Measurements from ENCODE around the gene PCDH1. TPM values are rescaled to one million over a fixed set of nuclear protein-coding genes. Genes with fewer than 3 reads are reported as not detected.
"Not testable (repeated sequence)": the region's sequence is repeated elsewhere in the genome, so short reads cannot be mapped to it uniquely, and the experiment has no call there.

Gene PCDH1
- total RNA-seq, 1 experiment from 2014 or later: 1.6 TPM

- no peak for DNase-seq (ENCODE audit: low read depth)
Observed at GRCh38 chr5:141898448-141899049, 20.3 kb upstream of the PCDH1 start.

GRCh38 chr5:141897425-141897824 lies 19.2 kb upstream of the PCDH1 start:
- no peak for DNase-seq (ENCODE audit: low read depth)

GRCh38 chr5:141890429-141890828 lies 12.2 kb upstream of the PCDH1 start:
- DNase-seq (ENCODE audit: low read depth): not testable (repeated sequence)

GRCh38 chr5:141889282-141889871 lies 11.2 kb upstream of the PCDH1 start:
- DNase-seq (ENCODE audit: low read depth): peak; percentile 25

- DNase-seq (ENCODE audit: low read depth): no peak
Observed at GRCh38 chr5:141883892-141884318, 5.7 kb upstream of the PCDH1 start.

- DNase-seq (ENCODE audit: low read depth): peak; percentile 53
Observed at GRCh38 chr5:141883184-141883891, 5.1 kb upstream of the PCDH1 start.

GRCh38 chr5:141882594-141883183 lies 4.5 kb upstream of the PCDH1 start:
- DNase-seq (ENCODE audit: low read depth): peak; percentile 38

- DNase-seq (ENCODE audit: low read depth): peak; percentile 34
Observed at GRCh38 chr5:141881886-141882285, 3.7 kb upstream of the PCDH1 start.

- no peak for DNase-seq (ENCODE audit: low read depth)
Observed at GRCh38 chr5:141880961-141881801, 3.0 kb upstream of the PCDH1 start.

- peak; percentile 34 for DNase-seq (ENCODE audit: low read depth)
Observed at GRCh38 chr5:141879941-141880738, 1.9 kb upstream of the PCDH1 start.

GRCh38 chr5:141879426-141879759 lies 1.2 kb upstream of the PCDH1 start:
- no peak for DNase-seq (ENCODE audit: low read depth)

- peak; percentile 80 for DNase-seq (ENCODE audit: low read depth)
Observed at GRCh38 chr5:141878711-141879425, 658 bp upstream of the PCDH1 start.

- DNase-seq (ENCODE audit: low read depth): no peak
Observed at GRCh38 chr5:141877356-141878185, 639 bp downstream of the PCDH1 start.

GRCh38 chr5:141876628-141877355 lies 1.4 kb downstream of the PCDH1 start:
- no peak for DNase-seq (ENCODE audit: low read depth)

- no peak for DNase-seq (ENCODE audit: low read depth)
Observed at GRCh38 chr5:141875795-141876627, 2.2 kb downstream of the PCDH1 start.

GRCh38 chr5:141875022-141875740 lies 3.0 kb downstream of the PCDH1 start:
- no peak for DNase-seq (ENCODE audit: low read depth)

GRCh38 chr5:141874262-141874964 lies 3.8 kb downstream of the PCDH1 start:
- no peak for DNase-seq (ENCODE audit: low read depth)
